Choroid plexus epithelial cell (primary cell): ENCODE data around the gene PHLDA3.

Experiments
- DNase-seq: peaks from one replicate; pipeline ENCODE4 v3.0.0-alpha.2; 2010; ENCODE audit warnings: low read depth
- H3K4me3 ChIP-seq: 2 replicates; pipeline ENCODE4 v1.5.1; 2011; ENCODE audit warnings: low read depth, mild to moderate bottlenecking, control low read depth, low read length, moderate library complexity
- TF ChIP-seq, protein P1 (sequence below): conservative IDR thresholded peaks from 2 replicates; pipeline ENCODE4 v1.5.1; 2011; ENCODE audit warnings: low read depth, mild to moderate bottlenecking, control low read depth, inconsistent platforms, low read length, moderate library complexity

PHLDA3 gene

GRCh38 chr1:201447903-201448871 is 20.8 kb downstream of the PHLDA3 start:
- DNase-seq: peak; percentile 81
- H3K4me3 ChIP-seq: no peak overlapping the region
- TF ChIP-seq, protein P1, sequence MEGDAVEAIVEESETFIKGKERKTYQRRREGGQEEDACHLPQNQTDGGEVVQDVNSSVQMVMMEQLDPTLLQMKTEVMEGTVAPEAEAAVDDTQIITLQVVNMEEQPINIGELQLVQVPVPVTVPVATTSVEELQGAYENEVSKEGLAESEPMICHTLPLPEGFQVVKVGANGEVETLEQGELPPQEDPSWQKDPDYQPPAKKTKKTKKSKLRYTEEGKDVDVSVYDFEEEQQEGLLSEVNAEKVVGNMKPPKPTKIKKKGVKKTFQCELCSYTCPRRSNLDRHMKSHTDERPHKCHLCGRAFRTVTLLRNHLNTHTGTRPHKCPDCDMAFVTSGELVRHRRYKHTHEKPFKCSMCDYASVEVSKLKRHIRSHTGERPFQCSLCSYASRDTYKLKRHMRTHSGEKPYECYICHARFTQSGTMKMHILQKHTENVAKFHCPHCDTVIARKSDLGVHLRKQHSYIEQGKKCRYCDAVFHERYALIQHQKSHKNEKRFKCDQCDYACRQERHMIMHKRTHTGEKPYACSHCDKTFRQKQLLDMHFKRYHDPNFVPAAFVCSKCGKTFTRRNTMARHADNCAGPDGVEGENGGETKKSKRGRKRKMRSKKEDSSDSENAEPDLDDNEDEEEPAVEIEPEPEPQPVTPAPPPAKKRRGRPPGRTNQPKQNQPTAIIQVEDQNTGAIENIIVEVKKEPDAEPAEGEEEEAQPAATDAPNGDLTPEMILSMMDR: peak; percentile 86

DNA sequence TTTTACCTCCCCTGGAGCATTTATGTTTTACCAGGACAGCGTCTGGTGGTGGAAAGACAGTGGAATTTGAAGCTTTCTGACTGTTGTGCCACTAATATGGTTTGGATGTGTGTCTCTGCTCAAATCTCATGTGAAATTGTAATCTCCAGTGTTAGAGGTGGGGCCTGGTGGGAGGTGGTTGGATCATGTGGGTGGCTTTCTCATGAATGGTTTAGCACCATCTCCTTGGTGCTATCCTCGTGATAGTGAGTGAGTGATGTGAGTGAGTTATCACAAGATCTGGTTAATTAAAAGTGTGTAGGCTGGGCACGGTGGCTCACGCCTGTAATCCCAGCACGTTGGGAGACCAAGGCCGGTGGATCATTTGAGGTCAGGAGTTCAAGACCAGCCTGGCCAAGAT is 23.7 kb downstream of the PHLDA3 start:
- H3K4me3 ChIP-seq: no peak overlapping the region
- TF ChIP-seq, protein P1: no peak
- no peak for DNase-seq

GRCh38 chr1:201444792-201445191 is 24.2 kb downstream of the PHLDA3 start:
- TF ChIP-seq, protein P1: peak; percentile 12
- DNase-seq: peak; percentile 56
- no peak overlapping the region for H3K4me3 ChIP-seq

DNA sequence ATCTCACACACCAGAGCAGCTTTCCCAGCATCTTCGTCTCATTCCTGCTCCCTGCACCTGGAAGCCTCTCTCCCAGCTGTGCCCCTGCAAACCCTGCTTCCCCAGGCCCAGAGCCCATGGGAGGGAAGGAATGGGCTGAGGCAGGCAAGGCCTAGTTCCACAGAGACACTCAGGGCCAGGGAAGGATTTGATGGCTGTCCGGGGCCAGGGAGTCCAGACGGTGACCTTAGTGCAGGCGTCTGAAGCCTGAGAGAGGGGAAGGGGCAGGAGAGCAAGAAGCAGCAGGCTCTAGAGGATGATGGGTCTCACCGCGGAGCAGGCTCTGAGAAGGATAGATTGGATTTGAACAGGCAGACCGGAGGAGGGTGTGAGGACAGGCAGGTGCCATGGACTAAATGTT is 25.2 kb downstream of the PHLDA3 start:
- TF ChIP-seq, protein P1: no peak
- H3K4me3 ChIP-seq: no peak overlapping the region
- DNase-seq: no peak

GRCh38 chr1:201436969-201437368 is 32.0 kb downstream of the PHLDA3 start:
- TF ChIP-seq, protein P1: no peak
- no peak for DNase-seq
- H3K4me3 ChIP-seq: no peak overlapping the region

GRCh38 chr1:201436393-201436792 is 32.6 kb downstream of the PHLDA3 start:
- DNase-seq: peak; percentile 40
- TF ChIP-seq, protein P1: peak; percentile 49
- H3K4me3 ChIP-seq: no peak overlapping the region

- no peak for DNase-seq
- TF ChIP-seq, protein P1: no peak
Measured at GRCh38 chr1:201434266-201434665, 34.7 kb downstream of the PHLDA3 start.

More at GRCh38 chr1:201434266-201434665, 34.7 kb downstream of the PHLDA3 start:
- no peak overlapping the region for H3K4me3 ChIP-seq
